Measurements from ENCODE around the gene ECI1. TPM values are rescaled to one million over a fixed set of nuclear protein-coding genes. Genes with fewer than 3 reads are reported as not detected.

Gene ECI1
- total RNA-seq, 1 experiment from 2014 or later = 95.4 TPM

GRCh38 chr16:2275476-2276367 is 24.3 kb upstream of the ECI1 start:
- Histone ChIP-seq H3K79me1 (ENCODE audit: insufficient read depth, low read depth, low read length, poor library complexity, severe bottlenecking) (no peaks in the 10 kb centered on the region), H3K9me3 (ENCODE audit: control insufficient read depth, low read depth, low read length) (no peaks in the 10 kb centered on the region), H2BK20ac (ENCODE audit: low read depth, low read length, poor library complexity, severe bottlenecking) (no peak overlapping the region), H2BK5ac (ENCODE audit: insufficient read length, low read length) (no peak overlapping the region), H3K4me1 (ENCODE audit: insufficient read depth, low read length) (no peaks in the 10 kb centered on the region), H4K5ac (ENCODE audit: insufficient read length, low read depth, low read length) (no peak overlapping the region), H2AFZ (ENCODE audit: low read length) (no peak overlapping the region), H3K27me3 (ENCODE audit: insufficient read depth, low read length) (no peaks in the 10 kb centered on the region), H2BK120ac (ENCODE audit: low read depth, low read length, poor library complexity, severe bottlenecking) (no peak overlapping the region), H3K14ac (ENCODE audit: insufficient read depth, low read length) (no peak overlapping the region; the same call in 1 of the 2 replicates), H3K56ac (ENCODE audit: insufficient read length, low read depth, low read length) (no peak overlapping the region), H3K23me2 (ENCODE audit: insufficient read length, low read depth, low read length, poor library complexity, severe bottlenecking) (no peaks in the 10 kb centered on the region), H3K27ac (ENCODE audit: insufficient read length, low read depth, low read length) (no peak overlapping the region), H4K20me1 (ENCODE audit: control insufficient read depth, insufficient read depth, insufficient read length) (no peaks in the 10 kb centered on the region), H3K79me2 (ENCODE audit: insufficient read depth, low read length) (no peaks in the 10 kb centered on the region), H3K23ac (ENCODE audit: insufficient read length, low read depth, low read length) (no peak overlapping the region), H3K4ac (ENCODE audit: low read depth, low read length) (no peak overlapping the region), H3K4me2 (ENCODE audit: insufficient read depth, insufficient read length, low read length) (no peak overlapping the region), H2BK12ac (ENCODE audit: insufficient read length, low read depth, low read length) (no peak overlapping the region), H2BK15ac (ENCODE audit: low read depth, low read length) (no peak overlapping the region), H4K91ac (ENCODE audit: insufficient read length, low read depth, low read length) (no peak overlapping the region), H4K8ac (replicated peaks; ENCODE audit: insufficient read length, low read depth, low read length) (no peak overlapping the region), H3T11ph (ENCODE audit: low read length) (no peak overlapping the region), H3K18ac (ENCODE audit: insufficient read length, low read depth, low read length) (no peak overlapping the region), H2AK5ac (ENCODE audit: insufficient read length, low read length) (no peak overlapping the region), H3K9ac (ENCODE audit: extremely low read depth, insufficient read length, low read length) (no peak overlapping the region)
- H3K4me1 Mint-ChIP-seq = peaks cover 5 to 17% of the 10 kb centered on the region in 2 experiments
- no peak for TF ChIP-seq CTCF (conservative IDR thresholded peaks at IDR 0.05)
- no peak for DNase-seq
- H3K27ac Mint-ChIP-seq = no peak overlapping the region; a peak in 1 of 7 replicates
- peaks cover 0 to 7% (median 3%) of the 10 kb centered on the region in 3 experiments; a peak in 4 of 7 replicates for H3K36me3 Mint-ChIP-seq (ENCODE audit: insufficient read depth in 1 of 3, low read depth in 3 of 3)
- WGBS (ENCODE audit: extremely low coverage, insufficient read length, low lambda C conversion rate) = no CpG with 5 or more reads among the region's 30 CpGs
- peaks cover 5% of the 10 kb centered on the region; the same call in 1 of the 2 replicates for H3K27me3 Mint-ChIP-seq (ENCODE audit: low read depth)
- no peaks in the 10 kb centered on the region for H3K9me3 Mint-ChIP-seq
- H3K4me3 Mint-ChIP-seq = no peak overlapping the region
